Effector memory CD8-positive, alpha-beta T cell (primary cell): ENCODE measurements around the gene TET2.
"Not testable (repeated sequence)": the region's sequence is repeated elsewhere in the genome, so short reads cannot be mapped to it uniquely, and the experiment has no call there.

Source experiments
- ATAC-seq: fragments of 150-1000 bp; cut with Tn5 transposase; replicated peaks from 2 replicates; pipeline ENCODE4 v1.10.0; 2021; ENCODE audit warnings: mild to moderate bottlenecking, moderate library complexity
- DNase-seq, 3 experiments: peaks; one replicate each; pipeline ENCODE4 v3.0.0; 2021
- H3K27ac Mint-ChIP-seq, 2 donors: one replicate each; pipeline ENCODE4 v1.8.0; 2022; ENCODE audit warnings: mild to moderate bottlenecking in 2 of 2, mixed read lengths in 2 of 2, moderate library complexity in 2 of 2
- H3K27me3 Mint-ChIP-seq, 2 donors: one replicate each; pipeline ENCODE4 v1.8.0; 2022; ENCODE audit warnings: mixed read lengths in 2 of 2
- H3K36me3 Mint-ChIP-seq: one replicate; pipeline ENCODE4 v1.8.0; 2022; ENCODE audit warnings: mild to moderate bottlenecking, moderate library complexity, mixed read lengths; ENCODE audit not compliant: insufficient read depth
- H3K4me1 Mint-ChIP-seq, 2 donors: one replicate each; pipeline ENCODE4 v1.8.0; 2022; ENCODE audit warnings: low read depth in 2 of 2, mixed read lengths in 2 of 2
- H3K4me3 Mint-ChIP-seq, 2 donors: one replicate each; pipeline ENCODE4 v1.8.0; 2022; ENCODE audit warnings: mild to moderate bottlenecking in 2 of 2, mixed read lengths in 2 of 2, moderate library complexity in 2 of 2
- H3K9me3 Mint-ChIP-seq, 2 donors: one replicate each; pipeline ENCODE4 v1.8.0; 2022; ENCODE audit warnings: mixed read lengths in 2 of 2

The TET2 gene

DNA sequence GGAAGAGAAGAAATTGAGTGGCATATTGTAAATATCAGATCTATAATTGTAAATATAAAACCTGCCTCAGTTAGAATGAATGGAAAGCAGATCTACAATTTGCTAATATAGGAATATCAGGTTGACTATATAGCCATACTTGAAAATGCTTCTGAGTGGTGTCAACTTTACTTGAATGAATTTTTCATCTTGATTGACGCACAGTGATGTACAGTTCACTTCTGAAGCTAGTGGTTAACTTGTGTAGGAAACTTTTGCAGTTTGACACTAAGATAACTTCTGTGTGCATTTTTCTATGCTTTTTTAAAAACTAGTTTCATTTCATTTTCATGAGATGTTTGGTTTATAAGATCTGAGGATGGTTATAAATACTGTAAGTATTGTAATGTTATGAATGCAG is 132.6 kb downstream of the TET2 start:
- Mint-ChIP-seq H3K4me3 (no peak overlapping the region), H3K36me3 (peaks cover 12% of the 10 kb centered on the region), H3K27ac (peak overlapping the region in 1 of 2 donors; percentile 57), H3K27me3 (no peaks in the 10 kb centered on the region), H3K9me3 (no peaks in the 10 kb centered on the region), H3K4me1 (peaks cover 0 to 8% of the 10 kb centered on the region in 2 donors)
- ATAC-seq (no peak), DNase-seq (no peak)

DNA sequence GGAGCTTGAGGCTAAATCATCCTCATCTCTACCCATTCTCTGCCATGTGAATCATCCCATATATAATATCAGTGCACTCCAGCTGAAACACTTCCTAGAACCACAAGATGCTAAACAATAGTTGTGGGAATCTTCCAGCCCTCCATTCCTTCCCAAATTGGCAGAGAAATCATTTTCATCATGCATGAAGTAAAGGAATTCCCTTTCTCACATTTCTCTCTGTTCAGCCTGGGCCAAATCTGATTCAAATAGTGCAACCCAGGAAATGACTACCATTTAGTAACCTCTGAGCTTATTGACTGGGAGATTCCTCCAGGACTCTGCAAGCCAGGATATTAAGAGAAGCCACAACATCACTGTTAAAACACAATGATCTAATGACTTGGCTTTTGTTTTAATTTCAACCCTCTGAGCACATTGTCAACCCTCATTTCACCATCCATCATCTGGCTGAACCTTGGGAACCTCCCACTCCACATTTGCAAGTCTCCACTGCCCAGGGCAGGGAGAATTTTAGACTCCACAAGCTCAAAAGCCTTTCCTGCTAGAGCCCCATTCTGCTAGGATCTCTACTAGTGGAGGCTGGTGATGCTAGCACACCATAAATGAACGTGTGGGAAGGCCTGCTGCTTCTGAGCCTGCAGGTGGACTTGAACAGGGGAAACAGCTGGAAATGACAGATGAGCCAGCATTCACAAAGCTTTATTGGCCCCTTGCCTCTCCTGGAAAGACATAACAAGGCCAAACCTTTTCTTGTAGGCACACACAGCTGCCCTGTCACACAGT is 133.9 kb downstream of the TET2 start:
- H3K4me1 Mint-ChIP-seq: peaks cover 0 to 8% of the 10 kb centered on the region in 2 donors
- no peaks in the 10 kb centered on the region for H3K9me3 Mint-ChIP-seq
- H3K36me3 Mint-ChIP-seq: peaks cover 7% of the 10 kb centered on the region
- H3K4me3 Mint-ChIP-seq: no peak overlapping the region
- ATAC-seq (no peak), DNase-seq (no peak)
- no peaks in the 10 kb centered on the region for H3K27me3 Mint-ChIP-seq
- H3K27ac Mint-ChIP-seq: peak overlapping the region in 1 of 2 donors; percentile 24

DNA sequence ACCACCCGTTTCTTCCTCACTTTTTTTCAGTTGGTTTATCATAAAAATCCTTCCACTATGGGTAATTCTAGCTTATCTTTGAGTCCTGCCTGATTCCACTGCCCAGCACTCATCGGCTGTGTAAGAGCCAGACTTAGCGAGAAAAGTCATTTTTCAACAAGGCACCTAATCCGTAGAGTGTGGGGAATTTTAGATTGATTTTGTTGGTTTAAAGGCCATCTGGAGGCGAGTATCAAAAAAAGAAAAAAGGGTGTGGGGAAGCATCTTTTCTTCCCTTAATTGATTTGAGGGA is 134.4 kb downstream of the TET2 start:
- Mint-ChIP-seq H3K36me3 (peaks cover 4% of the 10 kb centered on the region), H3K4me3 (no peak overlapping the region), H3K27ac (no peak overlapping the region), H3K27me3 (no peaks in the 10 kb centered on the region), H3K9me3 (no peaks in the 10 kb centered on the region), H3K4me1 (peaks cover 0 to 5% of the 10 kb centered on the region in 2 donors)
- DNase-seq (no peak), ATAC-seq (no peak)

DNA sequence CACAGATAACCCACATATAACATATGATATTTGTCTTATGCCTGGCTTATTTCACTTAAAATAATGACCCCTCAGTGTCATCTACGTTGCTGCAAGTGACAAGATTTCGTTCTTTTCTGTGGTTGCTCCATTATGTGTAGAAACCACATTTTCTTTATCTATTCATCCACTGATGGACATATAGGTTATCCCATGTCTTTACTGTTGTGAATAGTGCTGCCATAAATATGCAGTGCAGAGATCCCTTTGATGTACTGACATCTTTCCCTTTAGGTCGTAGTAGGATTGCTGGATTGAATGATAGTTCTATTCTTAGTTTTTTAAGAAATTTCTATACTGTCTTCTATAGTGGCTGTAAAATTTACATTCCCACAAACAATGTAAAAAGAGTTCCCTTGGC is 135.8 kb downstream of the TET2 start:
- H3K27me3 Mint-ChIP-seq: no peaks in the 10 kb centered on the region
- no peak overlapping the region for H3K27ac Mint-ChIP-seq

DNA sequence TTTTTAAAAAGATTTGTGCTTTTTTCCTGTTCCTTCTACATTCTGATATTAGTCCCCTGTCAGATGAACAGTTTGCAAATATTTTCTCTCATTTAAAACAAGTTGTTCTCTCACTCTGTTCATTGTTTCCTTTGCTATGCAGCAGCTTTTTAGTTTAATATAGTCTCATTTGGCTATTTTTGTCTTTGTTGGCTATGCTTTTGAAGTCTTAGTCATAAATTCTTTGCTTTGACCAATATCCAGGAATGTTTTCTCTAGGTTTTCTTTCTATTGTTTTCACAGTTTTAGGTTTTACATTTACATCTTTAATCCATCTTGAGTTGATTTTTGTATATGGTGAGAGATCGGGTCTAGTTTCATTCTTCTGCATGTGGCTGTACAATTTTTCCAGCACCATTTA is 136.8 kb downstream of the TET2 start:
- Mint-ChIP-seq H3K27me3 (no peaks in the 10 kb centered on the region), H3K36me3 (no peaks in the 10 kb centered on the region), H3K4me3 (no peak overlapping the region), H3K4me1 (peaks cover 2 to 7% of the 10 kb centered on the region in 2 donors), H3K9me3 (peaks cover 0 to 2% of the 10 kb centered on the region in 2 donors), H3K27ac (no peak overlapping the region)
- no peak for DNase-seq
- ATAC-seq: no peak

More for the DNA sequence above, 135.8 kb downstream of the TET2 start:
- no peak overlapping the region for H3K4me3 Mint-ChIP-seq
- H3K36me3 Mint-ChIP-seq: no peaks in the 10 kb centered on the region
- peaks cover 2 to 7% of the 10 kb centered on the region in 2 donors for H3K4me1 Mint-ChIP-seq
- ATAC-seq: no peak
- H3K9me3 Mint-ChIP-seq: peaks cover 0 to 2% of the 10 kb centered on the region in 2 donors
- no peak for DNase-seq

DNA sequence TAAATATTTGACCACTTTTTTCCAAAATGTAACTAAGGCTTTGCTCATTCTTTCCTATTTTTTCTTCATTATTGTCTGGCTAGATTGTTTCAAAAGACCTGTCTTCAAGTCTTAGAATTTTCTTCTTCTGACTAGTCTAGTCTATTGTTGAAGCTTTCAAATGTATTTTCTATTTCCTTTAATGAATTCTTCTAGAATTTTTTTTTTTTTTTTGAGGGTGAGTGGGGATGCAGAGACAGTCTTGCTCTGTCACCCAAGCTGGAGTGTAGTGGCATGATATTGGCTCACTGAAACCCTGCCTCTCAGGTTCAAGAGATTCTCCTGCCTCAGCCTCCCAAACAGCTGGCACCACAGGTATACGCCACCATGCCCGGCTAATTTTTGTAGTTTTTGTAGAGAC is 141.4 kb downstream of the TET2 start:
- Mint-ChIP-seq H3K4me3 (no peak overlapping the region), H3K9me3 (peaks cover 0 to 3% of the 10 kb centered on the region in 2 donors), H3K4me1 (peaks cover 2 to 3% of the 10 kb centered on the region in 2 donors), H3K36me3 (no peaks in the 10 kb centered on the region), H3K27ac (no peak overlapping the region), H3K27me3 (no peaks in the 10 kb centered on the region)
- DNase-seq (no peak), ATAC-seq (no peak)

DNA sequence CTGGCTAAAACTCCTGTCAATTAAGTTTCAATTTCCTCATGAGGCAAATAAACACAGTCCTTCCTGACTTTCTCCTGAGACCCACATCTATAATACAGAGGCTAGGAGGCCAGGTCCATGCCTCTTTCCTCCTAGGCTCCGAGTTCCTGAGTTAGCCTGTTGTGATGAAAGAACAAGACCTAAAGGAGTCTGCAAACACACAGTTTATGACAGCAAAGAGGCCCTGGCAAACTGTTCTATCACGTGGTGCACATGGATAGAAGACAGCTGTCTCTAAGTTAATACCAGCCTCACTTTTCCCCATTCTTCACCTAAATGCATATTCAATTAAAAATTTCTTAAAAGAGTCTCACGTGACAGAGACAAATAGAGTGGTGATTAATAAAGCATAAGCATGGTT is 145.2 kb downstream of the TET2 start:
- DNase-seq (no peak), ATAC-seq (no peak)
- Mint-ChIP-seq H3K4me3 (no peak overlapping the region), H3K4me1 (peaks cover 0 to 3% of the 10 kb centered on the region in 2 donors), H3K27ac (no peak overlapping the region), H3K27me3 (no peaks in the 10 kb centered on the region), H3K9me3 (peaks cover 0 to 1% of the 10 kb centered on the region in 2 donors), H3K36me3 (no peaks in the 10 kb centered on the region)

DNA sequence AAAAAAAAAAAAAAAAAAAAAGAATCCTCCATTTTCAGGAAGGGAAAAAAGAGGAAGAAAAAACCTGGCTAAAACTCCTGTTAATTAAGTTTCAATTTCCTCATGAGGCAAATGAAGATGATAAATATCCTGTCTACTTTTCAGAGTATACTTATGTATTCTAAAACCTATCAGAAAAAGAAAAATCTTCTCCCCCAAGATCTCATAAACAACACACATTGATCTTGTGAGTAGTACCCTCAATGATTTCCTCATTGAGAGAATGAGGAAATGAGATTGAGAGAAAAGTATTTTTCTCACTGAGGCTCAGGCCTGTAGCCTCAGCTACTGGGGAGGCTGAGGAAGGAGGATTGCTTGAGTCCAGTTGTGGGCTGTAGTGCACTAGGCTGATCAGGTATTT is 146.7 kb downstream of the TET2 start:
- Mint-ChIP-seq H3K4me1 (no peaks in the 10 kb centered on the region), H3K36me3 (no peaks in the 10 kb centered on the region), H3K9me3 (peaks cover 0 to 3% of the 10 kb centered on the region in 2 donors), H3K4me3 (no peak overlapping the region), H3K27me3 (no peaks in the 10 kb centered on the region), H3K27ac (no peak overlapping the region)
- ATAC-seq (no peak), DNase-seq (no peak)

DNA sequence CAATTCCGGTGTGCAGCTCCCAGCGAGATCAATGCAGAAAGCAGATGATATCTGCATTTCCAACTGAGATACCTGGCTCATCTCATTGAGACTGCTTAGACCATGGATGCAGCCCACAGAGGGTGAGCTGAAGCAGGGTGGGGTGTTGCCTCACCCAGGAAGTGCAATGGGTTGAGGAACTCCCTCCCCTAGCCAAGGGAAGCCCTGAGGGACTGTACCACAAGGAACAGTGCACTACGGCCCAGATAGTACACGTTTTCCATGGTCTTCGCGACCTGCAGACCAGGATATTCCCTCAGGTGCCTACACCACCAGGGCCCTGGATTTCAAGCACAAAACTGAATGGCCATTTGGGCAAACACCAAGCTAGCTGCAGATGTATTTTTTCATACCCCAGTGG is 150.0 kb downstream of the TET2 start:
- Mint-ChIP-seq H3K9me3 (peaks cover 7% of the 10 kb centered on the region in 2 donors), H3K36me3 (no peaks in the 10 kb centered on the region), H3K27me3 (no peaks in the 10 kb centered on the region), H3K27ac (no peak overlapping the region), H3K4me1 (no peaks in the 10 kb centered on the region), H3K4me3 (no peak overlapping the region)
- DNase-seq (no peak), ATAC-seq (no peak)

DNA sequence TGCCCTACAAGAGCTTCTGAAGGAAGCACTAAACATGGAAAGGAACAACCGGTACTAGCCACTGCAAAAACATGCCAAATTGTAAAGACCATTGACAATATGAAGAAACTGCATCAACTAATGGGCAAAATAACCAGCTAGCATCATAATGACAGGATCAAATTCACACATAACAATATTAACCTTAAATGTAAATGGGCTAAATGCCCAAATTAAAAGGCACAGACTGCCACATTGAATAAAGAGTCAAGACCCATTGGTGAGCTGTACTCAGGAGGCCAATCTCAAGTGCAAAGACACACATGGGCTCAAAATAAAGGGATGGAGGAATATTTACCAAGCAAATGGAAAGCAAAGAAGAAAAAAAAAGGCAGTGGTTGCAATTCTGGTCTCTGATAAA is 152.4 kb downstream of the TET2 start:
- ATAC-seq, H3K27ac Mint-ChIP-seq, H3K4me1 Mint-ChIP-seq, H3K36me3 Mint-ChIP-seq, H3K27me3 Mint-ChIP-seq, H3K4me3 Mint-ChIP-seq, H3K9me3 Mint-ChIP-seq, DNase-seq: not testable (repeated sequence)

DNA sequence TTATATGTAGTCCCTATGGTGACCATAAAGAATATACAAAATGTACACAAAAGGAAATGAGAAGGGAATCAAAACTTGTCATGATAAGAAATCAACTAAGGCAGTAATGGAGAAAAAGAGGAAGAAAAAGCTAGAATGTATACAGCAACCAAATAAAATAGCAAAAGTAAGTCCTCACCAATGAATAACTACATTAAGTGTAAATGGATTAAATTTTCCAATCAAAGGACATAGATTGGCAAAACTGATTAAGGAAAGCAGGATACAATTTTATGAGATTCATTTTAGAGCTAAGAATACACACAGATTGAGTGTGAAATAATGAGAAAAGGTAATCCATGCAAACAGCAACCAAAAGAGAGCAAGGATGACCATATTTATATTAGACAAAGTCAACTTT is 157.4 kb downstream of the TET2 start:
- ATAC-seq: no peak
- DNase-seq: no peak
- H3K4me1 Mint-ChIP-seq: peaks cover 5 to 6% of the 10 kb centered on the region in 2 donors
- H3K9me3 Mint-ChIP-seq: peaks cover 7% of the 10 kb centered on the region in 2 donors
- H3K27me3 Mint-ChIP-seq: no peaks in the 10 kb centered on the region
- no peak overlapping the region for H3K4me3 Mint-ChIP-seq
- H3K36me3 Mint-ChIP-seq: no peaks in the 10 kb centered on the region
- H3K27ac Mint-ChIP-seq: no peak overlapping the region

DNA sequence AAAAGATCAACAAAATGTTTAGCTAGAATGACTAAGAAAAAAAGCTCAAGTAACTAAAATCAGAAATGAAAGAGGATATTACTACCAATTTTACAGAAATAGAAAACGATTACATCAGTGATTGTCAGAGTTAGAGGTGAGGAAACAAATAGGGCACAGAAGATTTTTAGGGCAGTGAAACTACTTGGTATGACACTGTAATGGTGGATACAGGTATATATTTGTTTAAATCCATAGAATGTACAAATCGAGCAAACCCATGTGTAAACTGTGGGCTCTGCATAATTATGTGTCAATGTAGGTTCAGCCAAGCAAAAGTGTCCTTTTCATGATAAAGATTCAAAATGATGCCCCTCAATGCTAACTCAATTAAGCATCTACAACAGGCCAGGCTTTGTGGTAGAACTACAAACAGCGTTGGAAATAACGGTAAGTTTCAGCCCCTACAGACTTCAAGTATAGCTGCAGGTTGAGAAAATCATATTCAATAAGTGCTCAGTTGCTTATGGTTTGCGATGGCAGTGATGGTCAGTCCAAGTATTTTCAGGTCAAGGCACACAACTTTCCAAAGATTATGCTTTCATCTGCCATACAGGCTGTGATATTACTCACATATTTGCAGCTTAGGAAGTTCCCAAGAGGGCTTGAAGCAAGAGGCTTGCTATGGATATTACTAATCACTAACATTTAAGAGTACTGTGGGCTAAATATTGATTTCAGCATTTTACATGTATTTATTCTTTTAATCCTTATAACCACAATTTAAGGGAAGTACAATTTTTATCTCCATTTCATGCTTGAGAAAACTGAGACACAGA is 158.6 kb downstream of the TET2 start:
- ATAC-seq: no peak
- H3K27ac Mint-ChIP-seq: peak overlapping the region in 1 of 2 donors; percentile 17
- DNase-seq: no peak
- no peak overlapping the region for H3K4me3 Mint-ChIP-seq
- H3K27me3 Mint-ChIP-seq: no peaks in the 10 kb centered on the region
- H3K36me3 Mint-ChIP-seq: no peaks in the 10 kb centered on the region
- H3K4me1 Mint-ChIP-seq: peaks cover 5 to 6% of the 10 kb centered on the region in 2 donors
- H3K9me3 Mint-ChIP-seq: peaks cover 5 to 6% of the 10 kb centered on the region in 2 donors

DNA sequence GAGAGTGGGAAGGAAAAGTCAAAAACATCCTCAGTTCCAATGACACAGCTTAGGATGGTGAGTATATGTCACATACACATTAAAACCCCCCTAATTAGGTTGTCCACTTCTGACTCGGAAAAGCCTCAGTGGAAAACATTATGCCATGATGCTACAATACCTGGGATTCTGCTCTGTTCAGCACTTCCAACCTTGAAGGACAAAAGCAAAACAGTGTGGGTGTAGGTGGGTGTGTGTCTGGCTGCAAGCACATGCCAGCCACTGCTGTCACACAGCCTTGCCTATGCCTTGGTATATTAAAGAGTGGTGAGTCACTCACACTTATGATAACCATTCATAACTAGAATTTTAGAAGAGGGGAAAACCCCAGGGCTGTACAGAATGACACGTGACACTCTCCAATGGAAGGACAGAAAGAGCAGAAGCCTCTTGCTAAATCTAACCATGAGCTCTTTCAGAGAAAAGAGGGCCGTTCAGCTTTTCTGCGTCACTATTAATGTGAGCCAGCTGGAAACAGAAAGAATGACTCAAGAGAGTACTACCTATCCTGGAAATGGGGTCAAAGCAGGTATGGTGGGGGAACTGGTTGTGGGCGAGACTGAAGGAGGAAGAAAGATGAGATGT is 159.6 kb downstream of the TET2 start:
- peak overlapping the region in 1 of 2 donors; percentile 35 for H3K4me3 Mint-ChIP-seq
- ATAC-seq (peak; percentile 88), DNase-seq (peak in 1 of 3 experiments; percentile 3)
- H3K36me3 Mint-ChIP-seq: no peaks in the 10 kb centered on the region
- peaks cover 4 to 13% of the 10 kb centered on the region in 2 donors for H3K9me3 Mint-ChIP-seq
- peak overlapping the region; percentile 14 to 47 for H3K27ac Mint-ChIP-seq
- peaks cover 5 to 6% of the 10 kb centered on the region in 2 donors for H3K4me1 Mint-ChIP-seq
- no peaks in the 10 kb centered on the region for H3K27me3 Mint-ChIP-seq
